OCI-LY7 (cell line): ENCODE data around the gene PAM16. TPM values are rescaled to one million over a fixed set of nuclear protein-coding genes. Genes with fewer than 3 reads are reported as not detected.

Experiments
- BruUV-seq: library from RNA; stranded (reverse); fragments of 400-500 nt; replicated peaks from 2 replicates; lab custom pipeline; 2021; lab: Mats Ljungman, UMichigan
- CTCF ChIA-PET: fragments of 300-600 bp; sonication (Branson Sonifier 250); formaldehyde crosslinking; loops from one replicate; lab custom pipeline; 2022; ENCODE audit warnings: antibody characterized with exemption; ENCODE audit not compliant: unreplicated experiment; lab: Charles Lee
- POLR2A ChIA-PET: fragments of 300-600 bp; sonication (Branson Sonifier 250); formaldehyde crosslinking; loops from one replicate; lab custom pipeline; 2022; ENCODE audit warnings: antibody characterized with exemption; lab: Charles Lee
- DNase-seq: peaks from one replicate; pipeline ENCODE4 v3.0.0-alpha.2; 2015; ENCODE audit warnings: low spot score
- H2AFZ ChIP-seq: fragments of 200-600 bp; sonication (generic), shearing (Covaris generic); 2 replicates; pipeline ENCODE4 v1.6.1; 2014; ENCODE audit warnings: mild to moderate bottlenecking, antibody characterized with exemption, low read length, moderate library complexity
- H3K27ac ChIP-seq: fragments of 200-600 bp; sonication (generic); 2 replicates; pipeline ENCODE4 v1.5.1; 2014; ENCODE audit warnings: mixed run types, low read depth, mild to moderate bottlenecking, moderate library complexity, low read length, inconsistent platforms; ENCODE audit not compliant: poor library complexity, severe bottlenecking
- H3K36me3 ChIP-seq: fragments of 200-600 bp; sonication (generic); 2 replicates; pipeline ENCODE4 v1.6.1; 2014; ENCODE audit warnings: mild to moderate bottlenecking, antibody characterized with exemption, low read length, moderate library complexity, mixed read lengths; ENCODE audit not compliant: insufficient read depth
- H3K4me1 ChIP-seq: fragments of 200-600 bp; sonication (generic); 2 replicates; pipeline ENCODE4 v1.5.1; 2014; ENCODE audit warnings: mild to moderate bottlenecking, low read length; ENCODE audit not compliant: insufficient read depth, poor library complexity, severe bottlenecking
- H3K4me2 ChIP-seq: fragments of 200-600 bp; sonication (generic); 2 replicates; pipeline ENCODE4 v1.6.1; 2014; ENCODE audit warnings: mild to moderate bottlenecking, low read length
- H3K4me3 ChIP-seq: fragments of 200-600 bp; sonication (generic); 2 replicates; pipeline ENCODE4 v1.5.1; 2014; ENCODE audit warnings: mild to moderate bottlenecking, low read depth, low read length; ENCODE audit not compliant: poor library complexity, severe bottlenecking
- H3K79me2 ChIP-seq: fragments of 200-600 bp; sonication (generic); 2 replicates; pipeline ENCODE4 v1.6.1; 2016; ENCODE audit warnings: low read depth, mild to moderate bottlenecking, low read length, moderate library complexity, mixed read lengths; ENCODE audit not compliant: insufficient read depth
- H3K9me2 ChIP-seq: fragments of 200-600 bp; sonication (generic); 2 replicates; pipeline ENCODE4 v1.6.1; 2016; ENCODE audit warnings: mild to moderate bottlenecking, low read length, mixed read lengths; ENCODE audit not compliant: insufficient read depth
- H3K9me3 ChIP-seq: fragments of 200-600 bp; sonication (generic); 2 replicates; pipeline ENCODE4 v1.6.1; 2014; ENCODE audit warnings: mild to moderate bottlenecking, mixed run types, low read length, mixed read lengths
- H4K20me1 ChIP-seq: fragments of 200-600 bp; sonication (generic); 2 replicates; pipeline ENCODE4 v1.6.1; 2014; ENCODE audit warnings: mild to moderate bottlenecking, antibody characterized with exemption, low read length, moderate library complexity, mixed read lengths; ENCODE audit not compliant: insufficient read depth
- CTCF ChIP-seq: fragments of 200-600 bp; sonication (generic); conservative IDR thresholded peaks from 2 replicates; pipeline ENCODE4 v1.5.1; 2014; ENCODE audit warnings: mild to moderate bottlenecking, antibody characterized with exemption, low read length, moderate library complexity, mixed read lengths
- EZH2phosphoT487 ChIP-seq: fragments of 200-600 bp; sonication (generic); IDR thresholded peaks from 2 replicates; pipeline ENCODE4 v1.6.1; 2018; ENCODE audit warnings: low read depth, borderline replicate concordance, mild to moderate bottlenecking, mixed run types, antibody characterized with exemption, low read length, moderate library complexity, mixed read lengths
- intact Hi-C: fragments of 100-400 bp; cut with micrococcal nuclease; formaldehyde crosslinking; loops from one replicate; pipeline ENCODE4 v1.10.0; 2022; ENCODE audit not compliant: unreplicated experiment
- total RNA-seq, 2 experiments: library from RNA; depleted of rRNA in 1 of 2; stranded (reverse); fragments of >200 nt in 1 of 2; shearing (Covaris generic) in 1 of 2; gene quantifications; 2 replicates each; pipeline ENCODE4 v1.2.3, GENCODE V29; 2014 to 2022

The PAM16 gene
- total RNA-seq, 2 experiments from 2014 or later = 80.6 to 82.4 TPM

DNA sequence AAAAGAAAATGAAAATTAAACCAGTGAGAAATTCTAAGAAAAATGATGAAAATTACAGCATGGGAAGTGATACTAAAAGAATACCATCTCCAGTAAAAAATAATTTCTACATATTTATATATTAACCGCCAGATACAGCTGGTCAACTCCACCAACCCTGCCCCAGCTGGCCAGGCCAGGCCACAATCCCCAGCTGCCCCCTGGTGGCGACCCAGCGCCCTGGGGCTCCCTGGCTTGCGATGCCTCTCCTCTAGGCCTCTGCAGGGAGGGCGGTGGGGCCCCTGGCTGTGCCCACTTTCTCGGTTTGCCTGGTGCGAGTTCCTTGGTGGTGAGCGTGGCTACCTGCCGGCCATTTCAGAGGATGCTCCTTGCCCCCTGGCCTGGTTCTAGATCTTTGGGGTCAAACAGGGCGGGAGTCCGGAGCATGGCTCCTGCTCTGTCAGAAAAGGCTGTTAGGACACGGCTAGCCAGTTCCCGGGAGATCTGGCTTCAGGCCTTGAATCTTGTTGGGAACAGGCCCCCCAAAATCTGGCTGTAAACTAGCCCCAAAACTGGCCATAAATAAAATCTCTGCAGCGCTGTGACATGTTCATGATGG is 20.7 kb downstream of the PAM16 start:
- peak; percentile 71 for DNase-seq
- Histone ChIP-seq H3K79me2 (no peaks in the 10 kb centered on the region), H3K27ac (no peak overlapping the region), H3K9me2 (no peaks in the 10 kb centered on the region), H3K4me3 (no peak overlapping the region), H2AFZ (no peak overlapping the region), H4K20me1 (no peaks in the 10 kb centered on the region), H3K9me3 (no peaks in the 10 kb centered on the region), H3K36me3 (no peaks in the 10 kb centered on the region), H3K4me1 (peaks cover 10% of the 10 kb centered on the region), H3K4me2 (no peak overlapping the region)
- intact Hi-C loops = loop anchor here (1.0 kb wide), 3 partner anchors 21 to 130 kb away; no protein-coding TSS in a partner anchor
- ChIA-PET POLR2A (no interaction called here), CTCF (no interaction called here)
- BruUV-seq = no TSS peak
- no peak for TF ChIP-seq EZH2phosphoT487
- TF ChIP-seq CTCF = peak; percentile 97

GRCh38 chr16:4328782-4329775 is 22.0 kb downstream of the PAM16 start:
- Histone ChIP-seq H3K9me3 (no peaks in the 10 kb centered on the region), H4K20me1 (no peaks in the 10 kb centered on the region), H3K9me2 (no peaks in the 10 kb centered on the region), H2AFZ (no peak overlapping the region), H3K4me1 (peaks cover 10% of the 10 kb centered on the region), H3K36me3 (no peaks in the 10 kb centered on the region), H3K79me2 (no peaks in the 10 kb centered on the region), H3K4me2 (no peak overlapping the region), H3K27ac (no peak overlapping the region), H3K4me3 (no peak overlapping the region)
- ChIA-PET POLR2A (no interaction called here), CTCF (interaction anchor here (1.0 kb wide), 1 partner anchor 22 kb away, joined by 3 read pairs; no protein-coding TSS in a partner anchor)
- intact Hi-C loops = no loop called here
- DNase-seq = no peak
- BruUV-seq = no TSS peak
- TF ChIP-seq CTCF (no peak), EZH2phosphoT487 (no peak)
